Measurements from ENCODE around the gene SPAG6. TPM values are rescaled to one million over a fixed set of nuclear protein-coding genes. Genes with fewer than 3 reads are reported as not detected.

The SPAG6 gene
- total and polyA plus RNA-seq, 4 donors: 0.23 TPM; not detected in 3

GRCh38 chr10:22334414-22335172, 10.7 kb upstream of the SPAG6 start:
- DNase-seq (ENCODE audit: low spot score): peak; percentile 70
- Histone ChIP-seq H3K27ac (ENCODE audit: low read depth in 1 of 2, low read length in 2 of 2) (no peak overlapping the region), H3K9ac (ENCODE audit: low read depth in 1 of 2, low read length in 2 of 2) (no peak overlapping the region), H3K9me3 (ENCODE audit: control insufficient read depth in 4 of 4, low read length in 3 of 4) (peaks cover 0 to 7% (median 1%) of the 10 kb centered on the region in 4 donors), H3K27me3 (ENCODE audit: control insufficient read depth in 4 of 4, insufficient read depth in 4 of 4, low read length in 3 of 4) (peaks cover 0 to 35% (median 14%) of the 10 kb centered on the region in 4 donors), H3K4me1 (ENCODE audit: control insufficient read depth in 4 of 4, insufficient read depth in 4 of 4, low read length in 3 of 4) (peaks cover 3 to 29% (median 24%) of the 10 kb centered on the region in 4 donors), H3K4me3 (ENCODE audit: low read depth in 1 of 3, low read length in 3 of 3) (peak overlapping the region; percentile 52 to 55 (median 53)), H3K36me3 (ENCODE audit: control insufficient read depth in 4 of 4, insufficient read depth in 3 of 4, low read depth in 1 of 4, low read length in 3 of 4) (peaks cover 0 to 7% (median 5%) of the 10 kb centered on the region in 4 donors)
- WGBS: 17% methylated on average over 73 of the region's 73 CpGs
- TF ChIP-seq HNF4A (conservative IDR thresholded peaks at IDR 0.05) (no peak), YY1 (IDR thresholded peaks at IDR 0.05) (no peak), SP1 (IDR thresholded peaks at IDR 0.05) (no peak), CTCF (IDR thresholded peaks at IDR 0.05; ENCODE audit: low read depth, low read length, missing input control) (no peak), GABPA (IDR thresholded peaks at IDR 0.05 in 1 of 2, conservative IDR thresholded peaks at IDR 0.05 in 1 of 2) (no peak), MAX (IDR thresholded peaks at IDR 0.05) (no peak), NR2F2 (IDR thresholded peaks at IDR 0.05) (no peak), FOXA2 (IDR thresholded peaks at IDR 0.05) (no peak), HNF4G (IDR thresholded peaks at IDR 0.05) (no peak), JUND (IDR thresholded peaks at IDR 0.05) (no peak), EGR1 (IDR thresholded peaks at IDR 0.05; ENCODE audit: low read depth in 2 of 2) (no peak), ZBTB33 (IDR thresholded peaks at IDR 0.05) (no peak), RAD21 (IDR thresholded peaks at IDR 0.05) (no peak), RXRA (IDR thresholded peaks at IDR 0.05) (no peak), TAF1 (conservative IDR thresholded peaks at IDR 0.05) (no peak), ATF3 (IDR thresholded peaks at IDR 0.05) (no peak), FOXA1 (IDR thresholded peaks at IDR 0.05) (no peak), REST (IDR thresholded peaks at IDR 0.05) (no peak)

Measured in liver (tissue), 9 donors.